GM19467 (cell line): ENCODE results near the gene XYLB.
"Not testable (repeated sequence)": the region's sequence is repeated elsewhere in the genome, so short reads cannot be mapped to it uniquely, and the experiment has no call there.

ENCODE experiments used
- ATAC-seq: cut with Tn5 transposase; IDR thresholded peaks from one replicate; pipeline ENCODE4 v1.9.1; 2021; ENCODE audit warnings: mild to moderate bottlenecking, moderate library complexity; ENCODE audit not compliant: unreplicated experiment

Gene XYLB

DNA sequence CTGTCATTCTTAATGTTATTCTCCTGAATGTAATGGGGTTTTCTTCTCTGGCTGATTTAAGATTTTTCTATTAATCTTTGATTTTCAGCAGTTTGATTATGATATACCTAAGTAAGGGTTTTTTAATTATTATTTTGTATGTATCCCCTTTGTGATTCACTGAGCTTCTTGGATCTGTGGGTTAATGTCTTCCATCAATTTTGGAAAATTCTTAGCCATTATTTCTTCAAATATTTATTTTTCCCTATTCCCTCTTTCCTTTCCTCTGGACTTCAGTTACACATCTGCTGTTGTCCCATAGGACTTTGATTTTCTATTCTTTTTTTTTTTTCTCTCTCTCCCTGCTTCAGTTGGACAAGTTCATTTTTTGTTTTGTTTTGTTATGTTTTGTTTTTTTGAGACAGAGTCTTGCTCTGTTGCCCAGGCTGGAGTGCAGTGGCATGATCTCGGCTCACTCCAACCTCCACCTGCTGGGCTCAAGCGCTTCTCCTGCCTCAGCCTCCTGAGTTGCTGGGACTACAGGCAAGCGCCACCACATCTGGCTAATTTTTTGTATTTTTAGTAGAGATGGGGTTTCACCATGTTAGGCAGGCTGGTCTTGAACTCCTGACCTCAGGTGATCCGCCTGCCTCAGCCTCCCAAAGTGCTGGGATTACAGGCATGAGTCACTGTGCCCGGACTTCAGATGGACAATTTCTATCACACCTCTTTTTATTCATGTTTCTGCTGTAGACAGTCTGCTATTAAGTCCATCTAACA lies 40.6 kb downstream of the XYLB start:
- no peak for ATAC-seq

DNA sequence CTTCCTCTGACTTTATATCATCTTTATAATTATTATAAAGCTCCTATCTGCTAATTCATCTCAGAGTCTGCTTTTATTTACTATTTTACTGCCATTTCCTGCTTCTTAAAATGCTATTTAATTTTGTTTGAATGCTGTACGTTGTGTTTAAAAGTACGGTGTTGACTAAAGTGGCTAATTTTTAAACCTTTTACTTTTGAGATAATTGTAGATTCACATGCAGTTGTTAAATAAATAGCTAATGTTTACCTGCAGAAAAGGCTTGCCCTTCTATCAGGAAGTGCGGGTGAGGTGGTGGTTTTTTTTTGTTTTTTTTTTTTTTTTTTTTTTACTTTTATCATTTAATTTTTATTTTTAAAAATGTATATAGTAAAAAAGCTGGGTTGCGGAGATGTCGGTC lies 41.3 kb downstream of the XYLB start:
- no peak for ATAC-seq

DNA sequence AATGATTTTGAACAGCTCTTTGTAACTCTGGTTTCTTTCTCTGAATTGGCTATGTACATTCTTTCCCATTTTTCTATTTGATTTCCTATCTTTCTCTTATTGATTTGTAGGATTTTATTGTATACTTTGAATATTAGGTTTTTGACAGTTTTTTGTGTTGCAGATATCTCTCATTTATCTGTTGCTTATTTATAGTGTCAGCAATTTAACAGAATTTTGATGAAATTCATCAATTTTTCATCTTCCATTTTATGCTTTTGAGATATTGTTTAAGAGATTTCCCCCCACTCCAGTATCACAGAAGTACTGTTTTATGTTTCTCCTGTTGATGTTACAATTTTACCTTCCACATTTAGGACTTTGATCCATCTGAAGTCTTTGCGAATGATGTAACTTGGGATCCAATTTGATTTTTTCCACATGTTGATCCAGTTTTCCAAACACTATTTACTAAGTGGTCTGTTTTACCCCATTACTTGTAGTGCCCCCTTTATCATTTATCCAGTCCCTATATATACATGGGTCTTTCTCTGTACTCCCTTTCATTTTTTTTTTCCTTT lies 46.1 kb downstream of the XYLB start:
- no peak for ATAC-seq

DNA sequence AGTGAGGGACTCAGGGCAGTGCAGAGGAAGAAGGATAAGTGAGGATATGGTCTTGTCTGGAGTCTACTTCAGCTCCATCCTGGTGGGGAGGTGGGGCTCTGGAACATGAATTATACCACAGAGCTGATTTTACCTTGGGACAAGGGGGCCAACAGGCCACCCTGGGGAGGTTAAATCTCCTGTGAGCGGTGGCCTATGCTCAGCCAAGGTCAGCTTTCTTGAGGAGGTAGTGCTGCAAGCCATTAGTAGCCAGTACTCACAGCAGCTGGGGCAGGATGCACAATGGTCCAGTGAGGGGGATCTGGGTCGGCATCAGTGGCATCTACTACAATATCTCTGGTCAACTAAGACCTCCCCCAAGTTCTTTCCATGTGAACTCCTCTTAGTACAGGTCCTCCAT lies 49.7 kb downstream of the XYLB start:
- ATAC-seq, result no peak

DNA sequence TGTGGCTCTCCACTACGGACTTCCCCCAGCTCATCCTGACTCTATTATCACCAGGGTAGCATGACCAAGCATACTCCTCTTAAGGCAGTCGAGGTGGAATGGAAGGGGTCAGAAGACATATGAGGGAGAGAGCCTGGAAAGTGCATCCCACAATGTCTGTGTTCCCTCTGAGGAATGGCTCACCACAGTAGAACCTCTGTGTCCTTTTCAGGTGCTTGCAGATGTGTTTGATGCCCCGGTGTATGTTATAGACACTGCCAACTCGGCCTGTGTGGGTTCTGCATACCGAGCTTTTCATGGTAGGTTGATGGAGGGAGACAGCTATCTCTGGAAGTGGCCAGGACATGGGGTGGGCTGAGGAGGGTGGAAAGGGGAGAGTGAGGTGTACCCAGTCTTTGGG lies 50.3 kb downstream of the XYLB start:
- no peak for ATAC-seq

DNA sequence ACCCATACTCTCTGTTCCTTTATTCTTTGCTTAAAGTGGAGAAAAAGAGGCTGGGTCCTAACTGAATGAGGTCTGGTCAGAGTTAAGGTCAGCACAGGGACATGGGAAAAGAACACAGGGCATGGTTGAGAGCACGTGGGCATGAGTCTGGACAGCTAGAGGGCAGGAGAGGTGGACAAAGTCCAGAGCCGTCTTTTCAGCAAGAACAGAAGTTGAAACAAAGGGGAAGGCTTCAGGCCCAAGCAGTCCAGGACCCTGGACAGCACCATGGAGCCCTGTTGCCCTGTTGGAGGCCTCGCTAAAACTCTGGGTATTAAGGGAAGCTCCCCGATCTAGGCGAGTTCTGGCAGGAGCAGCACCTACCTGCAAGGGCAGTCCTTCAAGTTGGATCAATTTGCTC lies 50.7 kb downstream of the XYLB start:
- no peak for ATAC-seq

DNA sequence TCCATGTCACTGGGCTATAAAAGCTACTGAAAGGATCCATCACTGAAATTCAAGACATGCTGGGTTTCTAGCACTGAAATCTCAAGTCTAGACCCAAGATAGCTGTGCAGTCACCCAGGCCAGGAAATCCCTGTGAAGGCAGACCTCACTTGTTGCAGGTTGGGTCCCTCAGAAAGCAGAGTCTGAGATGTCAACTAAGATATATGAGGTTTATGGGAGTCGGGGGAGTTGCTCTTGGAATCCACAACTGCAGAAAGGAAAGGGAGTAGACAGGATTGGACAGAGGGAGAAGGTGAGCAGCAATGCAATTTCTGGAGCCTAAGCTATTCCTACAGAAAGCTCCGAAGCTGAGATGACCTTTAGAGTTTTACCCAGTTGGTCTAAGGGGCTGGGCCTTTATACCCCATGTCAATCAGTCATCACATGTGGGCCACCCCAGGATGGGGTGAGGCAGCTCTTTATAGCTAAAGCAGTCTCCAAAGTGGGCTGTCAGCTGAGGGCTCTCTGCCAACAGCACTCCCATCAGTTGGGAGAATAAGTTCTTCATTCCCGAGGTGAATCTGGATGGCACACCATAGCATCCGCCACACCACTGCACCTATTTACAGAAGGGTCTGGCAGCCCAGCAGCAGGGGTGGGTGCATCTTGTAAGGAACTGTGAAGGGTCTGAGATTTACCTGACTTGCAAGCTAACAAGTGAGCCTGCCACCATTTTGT lies 54.8 kb downstream of the XYLB start:
- no peak for ATAC-seq

DNA sequence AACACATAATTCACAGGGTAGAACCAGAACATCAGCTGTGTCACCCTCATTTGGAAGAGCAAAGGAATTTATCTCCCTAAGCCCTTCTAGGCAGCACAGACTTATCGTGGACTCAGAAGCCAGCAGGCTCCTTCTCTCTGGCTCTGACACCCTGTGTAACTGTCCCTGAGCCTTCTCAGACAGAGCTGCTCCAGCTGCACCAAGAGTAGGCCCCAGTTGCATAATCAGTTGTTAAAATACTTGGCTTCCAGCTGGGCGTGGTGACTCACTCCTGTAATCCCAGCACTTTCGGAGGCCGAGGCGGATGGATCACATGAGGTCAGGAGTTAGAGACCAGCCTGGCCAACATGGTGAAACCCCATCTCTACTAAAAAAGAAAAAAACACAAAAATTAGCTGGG lies 57.7 kb downstream of the XYLB start:
- no peak for ATAC-seq

DNA sequence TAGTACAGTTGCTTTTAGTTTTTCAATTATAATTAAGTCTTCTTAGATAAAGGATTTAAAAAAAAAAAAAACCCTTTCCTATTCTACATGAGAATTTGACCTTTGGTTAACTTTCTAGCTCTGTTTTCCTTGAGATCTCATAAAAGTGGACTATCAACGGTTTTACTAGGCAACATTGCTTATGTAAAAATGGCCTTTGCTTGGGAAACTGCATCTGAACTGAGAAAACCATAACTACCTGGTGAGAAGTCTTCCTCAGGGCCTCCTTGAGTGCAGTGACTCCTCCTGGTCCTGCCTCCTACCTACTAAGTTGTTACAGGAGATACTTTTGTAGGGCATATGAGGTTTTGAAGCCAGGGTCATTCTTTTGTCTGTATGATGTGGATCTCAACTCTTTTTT lies 65.0 kb downstream of the XYLB start:
- no peak for ATAC-seq

DNA sequence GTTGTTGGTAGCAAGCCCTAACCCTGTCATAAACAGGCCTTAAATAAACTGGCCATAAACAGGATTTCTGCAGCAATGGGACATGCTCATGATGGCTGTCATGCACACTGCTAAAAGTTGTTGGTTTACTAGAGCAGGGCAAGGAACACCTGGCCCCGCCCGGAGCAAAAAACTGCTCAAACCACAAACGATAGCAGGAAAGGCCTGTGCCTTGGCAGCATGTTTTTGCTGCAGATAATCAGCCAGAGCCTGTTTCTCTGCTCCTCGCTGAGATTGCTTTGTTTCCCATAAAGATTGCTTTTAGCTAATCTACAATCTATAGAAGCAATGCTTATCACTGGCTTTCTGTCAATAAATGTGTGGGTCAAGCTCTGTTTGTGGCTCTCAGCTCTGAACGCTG lies 74.2 kb downstream of the XYLB start:
- ATAC-seq, result not testable (repeated sequence)

DNA sequence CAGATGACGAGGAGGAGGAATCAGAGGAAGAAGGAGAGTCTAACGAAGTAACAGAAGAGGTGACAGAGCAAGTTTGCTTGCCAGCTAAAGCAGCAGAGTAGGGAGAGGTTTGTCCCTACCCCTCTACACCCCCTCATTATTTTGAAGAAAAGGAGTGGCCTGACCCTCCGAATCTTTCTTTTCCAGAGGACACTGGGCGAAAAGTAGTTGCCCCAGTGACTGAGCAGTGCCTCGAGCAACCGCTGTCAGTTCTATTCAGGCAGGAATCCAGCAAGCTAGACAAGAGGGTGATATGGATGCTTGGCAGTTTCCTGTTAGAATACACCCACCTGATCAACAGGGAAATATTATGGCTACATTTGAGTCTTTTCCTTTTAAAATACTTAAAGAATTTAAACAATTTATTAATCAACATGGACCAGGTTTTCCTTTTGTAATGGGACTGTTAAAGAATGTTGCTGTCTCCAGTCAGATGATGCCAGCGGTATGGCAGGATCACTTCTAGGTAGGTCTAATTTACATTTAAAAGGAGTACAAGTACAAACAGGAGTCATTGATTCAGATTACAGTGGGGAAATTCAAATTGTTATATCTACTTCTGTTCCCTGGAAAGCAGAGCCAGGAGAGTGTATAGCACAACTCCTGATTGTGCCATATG lies 75.2 kb downstream of the XYLB start:
- ATAC-seq, result no peak

DNA sequence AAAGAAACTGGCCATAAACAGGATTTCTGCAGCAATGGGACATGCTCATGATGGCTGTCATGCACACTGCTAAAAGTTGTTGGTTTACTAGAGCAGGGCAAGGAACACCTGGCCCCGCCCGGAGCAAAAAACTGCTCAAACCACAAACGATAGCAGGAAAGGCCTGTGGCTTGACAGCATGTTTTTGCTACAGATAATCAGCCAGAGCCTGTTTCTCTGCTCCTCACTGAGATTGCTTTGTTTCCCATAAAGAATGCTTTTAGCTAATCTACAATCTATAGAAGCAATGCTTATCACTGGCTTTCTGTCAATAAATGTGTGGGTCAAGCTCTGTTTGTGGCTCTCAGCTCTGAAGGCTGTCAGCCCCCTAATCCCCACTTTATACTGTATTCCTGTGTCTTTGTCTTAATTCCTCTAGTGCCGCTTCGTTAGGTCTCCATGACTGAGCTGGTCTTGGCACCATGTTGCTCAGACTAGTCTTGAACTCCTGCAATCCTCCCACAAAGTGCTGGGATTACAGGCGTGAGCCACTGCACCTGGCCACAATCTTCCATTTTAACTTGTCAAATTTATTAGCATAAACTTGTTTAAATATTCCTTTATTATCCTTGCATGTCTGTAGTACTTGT lies 80.3 kb downstream of the XYLB start:
- not testable (repeated sequence) for ATAC-seq

DNA sequence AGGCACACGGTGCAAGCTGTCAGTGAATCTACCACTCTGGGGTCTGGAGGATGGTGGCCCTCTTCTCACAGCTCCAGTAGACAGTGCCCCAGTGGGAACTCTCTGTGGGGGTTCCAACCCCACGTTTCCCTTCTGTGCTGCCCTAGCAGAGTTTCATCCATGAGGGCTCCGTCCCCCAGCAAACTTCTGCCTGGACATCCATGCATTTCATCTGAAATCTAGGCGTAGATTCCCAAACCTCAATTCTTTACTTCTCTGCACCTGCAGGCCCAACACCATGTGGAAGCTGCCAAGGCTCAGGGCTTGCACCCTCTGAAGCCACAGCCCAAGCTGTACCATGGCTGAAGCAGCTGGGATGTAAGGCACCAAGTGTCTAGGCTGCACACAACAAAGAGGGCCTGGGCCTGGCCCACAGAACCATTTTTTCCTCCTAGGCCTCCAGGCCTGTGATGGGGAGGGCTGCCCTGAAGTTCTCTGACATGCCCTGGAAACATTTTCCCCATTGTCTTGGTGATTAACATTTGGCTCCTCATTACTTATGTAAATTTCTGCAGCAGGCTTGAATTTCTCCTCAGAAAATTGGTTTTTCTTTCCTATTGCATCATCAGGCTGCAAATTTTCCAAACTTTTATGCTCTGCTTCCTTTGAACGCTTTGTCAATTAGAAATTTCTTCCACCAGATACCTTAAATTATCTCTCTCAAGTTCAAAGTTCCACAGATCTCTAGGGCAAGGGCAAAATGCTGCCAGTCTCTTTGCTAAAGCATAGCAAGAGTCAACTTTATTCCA lies 86.5 kb downstream of the XYLB start:
- ATAC-seq, result not testable (repeated sequence)

DNA sequence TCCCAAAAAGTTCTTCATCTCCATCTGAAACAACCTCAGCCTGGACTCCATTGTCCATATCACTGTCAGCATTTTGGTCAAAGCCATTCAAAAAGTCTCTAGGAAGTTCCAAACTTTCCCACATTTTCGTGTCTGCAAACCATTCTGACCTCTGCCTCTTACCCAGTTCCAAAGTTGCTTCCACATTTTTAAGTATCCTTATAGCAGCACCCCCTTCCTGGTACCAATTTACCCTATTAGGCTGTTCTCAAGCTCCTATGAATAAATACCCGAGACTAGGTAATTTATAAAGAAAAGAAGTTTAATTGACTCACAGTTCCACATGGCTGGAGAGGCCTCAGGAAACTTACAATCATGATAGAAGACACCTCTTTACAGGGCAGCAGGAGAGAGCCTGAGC lies 87.1 kb downstream of the XYLB start:
- ATAC-seq, result not testable (repeated sequence)

DNA sequence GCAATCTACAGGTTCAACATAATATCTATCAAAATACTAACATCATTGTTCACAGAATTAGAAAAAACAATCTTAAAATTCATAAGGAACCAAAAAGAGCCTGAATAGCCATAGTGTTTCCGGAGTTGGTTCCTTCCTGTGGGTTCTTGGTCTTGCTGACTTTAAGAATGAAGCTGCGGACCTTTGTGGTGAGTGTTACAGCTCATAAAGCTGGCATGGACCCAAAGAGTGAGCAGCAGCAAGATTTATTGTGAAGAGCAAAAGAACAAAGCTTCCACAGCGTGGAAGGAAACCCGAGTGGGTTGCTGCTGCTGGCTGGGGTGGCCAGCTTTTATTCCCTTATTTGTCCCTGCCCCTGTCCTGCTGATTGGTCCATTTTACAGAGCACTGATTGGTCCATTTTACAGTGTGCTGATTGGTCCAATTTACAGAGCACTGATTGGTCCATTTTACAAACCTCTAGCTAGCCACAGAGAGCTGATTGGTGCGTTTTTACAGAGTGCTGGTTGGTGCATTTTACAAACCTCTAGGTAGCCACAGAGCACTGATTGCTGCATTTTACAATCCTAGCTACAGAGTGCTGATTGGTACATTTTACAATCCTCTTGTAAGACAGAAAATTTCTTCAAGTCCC lies 92.0 kb downstream of the XYLB start:
- not testable (repeated sequence) for ATAC-seq

DNA sequence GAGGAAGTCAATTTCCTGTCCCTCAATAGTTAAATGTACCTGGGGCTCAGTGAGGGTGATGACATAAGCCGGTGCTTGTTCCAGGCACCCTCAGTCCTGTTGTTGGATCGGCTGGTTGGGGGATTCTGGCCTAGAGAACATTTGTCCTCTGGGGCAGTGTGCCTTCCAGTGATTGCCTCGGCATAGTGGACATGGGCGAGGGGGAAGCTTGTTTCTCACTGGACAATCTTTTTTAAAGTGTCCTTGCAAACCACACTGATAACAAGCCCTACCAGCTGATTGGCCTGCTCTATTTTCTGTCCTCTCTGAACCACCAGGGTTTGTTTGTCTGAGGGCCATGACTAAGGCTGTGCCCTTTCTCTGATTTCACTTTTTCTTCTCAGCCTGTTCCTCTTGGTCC lies 96.6 kb downstream of the XYLB start:
- not testable (repeated sequence) for ATAC-seq

DNA sequence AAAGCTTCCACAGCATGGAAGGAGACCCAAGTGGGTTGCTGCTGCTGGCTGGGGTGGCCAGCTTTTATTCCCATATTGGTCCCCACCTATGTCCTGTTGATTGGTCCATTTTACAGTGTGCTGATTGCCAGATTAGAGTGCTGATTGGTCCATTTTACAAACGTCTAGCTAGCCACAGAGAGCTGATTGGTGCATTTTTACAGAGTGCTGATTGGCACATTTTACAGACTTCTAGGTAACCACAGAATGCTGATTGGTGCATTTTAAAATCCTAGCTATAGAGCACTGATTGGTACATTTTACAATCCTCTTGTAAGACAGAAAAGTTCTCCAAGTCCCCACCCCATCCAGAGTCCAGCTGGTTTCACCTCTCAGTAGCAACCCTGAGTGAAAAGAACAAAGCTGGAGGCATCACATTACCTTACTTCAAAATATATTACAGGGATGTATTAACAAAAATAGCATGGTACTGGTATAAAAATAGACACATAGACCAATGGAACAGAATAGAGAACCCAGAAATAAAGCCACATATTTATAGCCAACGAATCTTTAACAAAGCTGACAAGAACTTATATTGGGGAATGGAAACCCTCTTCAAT lies 99.6 kb downstream of the XYLB start:
- no peak for ATAC-seq

DNA sequence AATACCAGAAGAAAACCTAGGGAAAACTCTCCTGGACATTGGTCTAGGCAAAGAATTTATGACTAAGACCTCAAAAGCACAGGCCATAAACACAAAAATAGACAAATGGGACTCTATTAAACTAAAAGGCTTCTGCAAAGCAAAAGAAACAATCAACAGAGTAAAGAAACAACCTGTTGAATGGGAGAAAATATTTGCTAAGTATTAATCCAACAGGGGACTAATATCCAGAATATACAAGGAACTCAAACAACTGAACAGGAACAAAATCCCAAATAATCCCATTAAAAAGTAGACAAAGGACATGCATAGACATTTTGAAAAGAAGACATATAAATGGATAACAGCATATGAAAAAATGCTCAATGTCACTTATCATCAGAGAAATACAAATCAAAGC lies 100.2 kb downstream of the XYLB start:
- no peak for ATAC-seq

DNA sequence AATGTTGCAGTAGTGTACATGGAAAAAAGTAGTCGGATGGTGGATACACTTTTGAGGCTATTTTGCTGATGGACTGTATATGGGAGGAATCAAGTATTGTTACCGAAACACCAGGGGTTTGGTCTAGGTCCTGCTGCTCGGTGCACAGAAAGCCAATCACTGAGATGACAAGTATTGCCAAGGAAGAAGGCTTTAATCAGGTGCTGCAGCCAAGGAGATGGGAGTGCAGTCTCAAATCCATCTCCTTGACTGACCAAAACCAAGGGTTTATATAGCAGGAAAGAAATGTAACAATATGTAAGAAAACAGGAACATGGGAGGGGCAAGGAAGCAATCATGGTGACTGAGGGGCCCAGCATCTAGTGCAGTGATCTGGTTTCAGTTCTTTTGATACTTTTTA lies 104.3 kb downstream of the XYLB start:
- ATAC-seq, result no peak
